ENCODE measurements around the gene BAIAP2. TPM values are rescaled to one million over a fixed set of nuclear protein-coding genes. Genes with fewer than 3 reads are reported as not detected.

BAIAP2 gene
- total and polyA plus RNA-seq, 2 of the 13 experiments (the other 11 are each of a cell fraction or from before 2014, with no cell fraction given): 22.5 to 24.0 TPM

- TF ChIP-seq TFE3 (CRISPR knock-in tag; IDR thresholded peaks at IDR 0.05) (0 out of 2 replicates have a peak, but pooled peaks have one; percentile 15), ZNF839 (CRISPR knock-in tag; IDR thresholded peaks at IDR 0.05; ENCODE audit: borderline replicate concordance) (no peak), HDAC2 (CRISPR knock-in tag; IDR thresholded peaks at IDR 0.05) (peak; percentile 73), ZNF749 (CRISPR knock-in tag; IDR thresholded peaks at IDR 0.05; ENCODE audit: borderline replicate concordance) (0 out of 2 replicates have a peak, but pooled peaks have one; percentile 25), ZNF354B (CRISPR knock-in tag; IDR thresholded peaks at IDR 0.05) (no peak), ZNF776 (CRISPR knock-in tag; IDR thresholded peaks at IDR 0.05) (no peak), KLF15 (CRISPR knock-in tag; IDR thresholded peaks at IDR 0.05; ENCODE audit: borderline replicate concordance) (no peak), HHEX (CRISPR knock-in tag; IDR thresholded peaks at IDR 0.05) (no peak), HCFC1 (IDR thresholded peaks at IDR 0.05; ENCODE audit: low read depth, low read length) (no peak), MAF1 (CRISPR knock-in tag; IDR thresholded peaks at IDR 0.05; ENCODE audit: borderline replicate concordance) (no peak), ZNF75D (CRISPR knock-in tag; IDR thresholded peaks at IDR 0.05; ENCODE audit: borderline replicate concordance) (no peak), MATR3 (CRISPR knock-in tag; IDR thresholded peaks at IDR 0.05) (no peak), SRF (IDR thresholded peaks at IDR 0.05; ENCODE audit: low read depth, low read length) (no peak), ZNF17 (CRISPR knock-in tag; IDR thresholded peaks at IDR 0.05) (no peak), ZNF432 (CRISPR knock-in tag; IDR thresholded peaks at IDR 0.05; ENCODE audit: borderline replicate concordance) (no peak), RCOR2 (CRISPR knock-in tag; IDR thresholded peaks at IDR 0.05) (peak; percentile 32; the same call in 1 of the 2 replicates), PAF1 (CRISPR knock-in tag; IDR thresholded peaks at IDR 0.05) (no peak), KLF13 (CRISPR knock-in tag; IDR thresholded peaks at IDR 0.05) (0 out of 2 replicates have a peak, but pooled peaks have one; percentile 50), DRAP1 (CRISPR knock-in tag; IDR thresholded peaks at IDR 0.05) (peak; percentile 90), TGIF2 (CRISPR knock-in tag; IDR thresholded peaks at IDR 0.05) (peak; percentile 61; the same call in 1 of the 2 replicates), ZNF205 (CRISPR knock-in tag; IDR thresholded peaks at IDR 0.05) (0 out of 2 replicates have a peak, but pooled peaks have one; percentile 13), GATA4 (IDR thresholded peaks at IDR 0.05; ENCODE audit: borderline replicate concordance, low read depth) (peak; percentile 59; the same call in 1 of the 2 replicates), ZNF724P (CRISPR knock-in tag; IDR thresholded peaks at IDR 0.05; ENCODE audit: borderline replicate concordance) (no peak; the same call in 1 of the 2 replicates), MED8 (CRISPR knock-in tag; IDR thresholded peaks at IDR 0.05; ENCODE audit: insufficient replicate concordance) (no peak), MED1 (CRISPR knock-in tag; IDR thresholded peaks at IDR 0.05) (peak; percentile 57), ATF5 (CRISPR knock-in tag; IDR thresholded peaks at IDR 0.05; ENCODE audit: low read depth) (0 out of 2 replicates have a peak, but pooled peaks have one; percentile 20)
- TF ChIP-seq, protein P1, sequence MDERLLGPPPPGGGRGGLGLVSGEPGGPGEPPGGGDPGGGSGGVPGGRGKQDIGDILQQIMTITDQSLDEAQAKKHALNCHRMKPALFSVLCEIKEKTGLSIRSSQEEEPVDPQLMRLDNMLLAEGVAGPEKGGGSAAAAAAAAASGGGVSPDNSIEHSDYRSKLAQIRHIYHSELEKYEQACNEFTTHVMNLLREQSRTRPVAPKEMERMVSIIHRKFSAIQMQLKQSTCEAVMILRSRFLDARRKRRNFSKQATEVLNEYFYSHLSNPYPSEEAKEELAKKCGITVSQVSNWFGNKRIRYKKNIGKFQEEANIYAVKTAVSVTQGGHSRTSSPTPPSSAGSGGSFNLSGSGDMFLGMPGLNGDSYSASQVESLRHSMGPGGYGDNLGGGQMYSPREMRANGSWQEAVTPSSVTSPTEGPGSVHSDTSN (CRISPR knock-in tag; IDR thresholded peaks at IDR 0.05): no peak
- TF ChIP-seq, protein P2, sequence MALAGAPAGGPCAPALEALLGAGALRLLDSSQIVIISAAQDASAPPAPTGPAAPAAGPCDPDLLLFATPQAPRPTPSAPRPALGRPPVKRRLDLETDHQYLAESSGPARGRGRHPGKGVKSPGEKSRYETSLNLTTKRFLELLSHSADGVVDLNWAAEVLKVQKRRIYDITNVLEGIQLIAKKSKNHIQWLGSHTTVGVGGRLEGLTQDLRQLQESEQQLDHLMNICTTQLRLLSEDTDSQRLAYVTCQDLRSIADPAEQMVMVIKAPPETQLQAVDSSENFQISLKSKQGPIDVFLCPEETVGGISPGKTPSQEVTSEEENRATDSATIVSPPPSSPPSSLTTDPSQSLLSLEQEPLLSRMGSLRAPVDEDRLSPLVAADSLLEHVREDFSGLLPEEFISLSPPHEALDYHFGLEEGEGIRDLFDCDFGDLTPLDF (CRISPR knock-in tag; IDR thresholded peaks at IDR 0.05): no peak
Observed at GRCh38 chr17:81043725-81044427, 8.9 kb downstream of the BAIAP2 start (continued).
